Adrenal gland (tissue), 12 donors: Measurements from ENCODE around the gene NPAS3. TPM values are rescaled to one million over a fixed set of nuclear protein-coding genes. Genes with fewer than 3 reads are reported as not detected.

Source experiments
- DNase-seq, 7 donors: peaks; one replicate each; pipeline ENCODE4 v3.0.0-alpha.2; 2019 to 2020
- H3K27ac ChIP-seq, 5 donors: fragments of 200-600 bp; sonication (generic) in 4 of 5; 1 replicate in 3 of 5; 2 replicates in 2 of 5; pipeline versions ENCODE4 v1.5.1 to v1.8.0; 2016 to 2020; ENCODE audit warnings: mild to moderate bottlenecking in 1 of 5
- H3K27me3 ChIP-seq: fragments of 200-600 bp; 2 replicates; pipeline ENCODE4 v1.8.0; 2021
- H3K36me3 ChIP-seq, 2 donors: fragments of 200-600 bp; replicated peaks in 1 of 2; 1 replicate in 1 of 2; 2 replicates in 1 of 2; pipeline versions ENCODE4 v1.5.1 to v1.8.0; 2018 to 2022
- H3K4me1 ChIP-seq, 2 donors: fragments of 200-600 bp; replicated peaks in 1 of 2; 1 replicate in 1 of 2; 2 replicates in 1 of 2; pipeline versions ENCODE4 v1.5.1 to v1.8.0; 2018 to 2021
- H3K4me3 ChIP-seq, 4 donors: fragments of 200-600 bp; sonication (generic) in 3 of 4; one replicate each; pipeline ENCODE4 v1.5.1; 2016 to 2018
- H3K9me3 ChIP-seq, 3 donors: fragments of 200-600 bp; sonication (generic) in 1 of 3; replicated peaks in 1 of 3; 1 replicate in 2 of 3; 2 replicates in 1 of 3; pipeline versions ENCODE4 v1.5.1 to v1.8.0; 2016 to 2021
- CTCF ChIP-seq, 6 experiments: fragments of 450-650 bp in 4 of 6; fragments of 200-600 bp in 2 of 6; sonication (generic) in 1 of 6; IDR thresholded peaks; 1 replicate in 5 of 6; 2 replicates in 1 of 6; pipeline versions ENCODE4 v1.5.1 to v1.8.0; 2016 to 2021; ENCODE audit warnings: antibody characterized with exemption in 6 of 6, mild to moderate bottlenecking in 2 of 6, moderate library complexity in 1 of 6
- POLR2A ChIP-seq, 2 donors: fragments of 450-650 bp; IDR thresholded peaks; one replicate each; pipeline ENCODE4 v1.6.1; 2017; ENCODE audit warnings: antibody characterized with exemption in 2 of 2, mild to moderate bottlenecking in 2 of 2, moderate library complexity in 1 of 2
- WGBS, 4 donors: extraction: QIAGEN DNeasy Blood & Tissue Kit in 2 of 4; methylation state at CpG; one replicate each; pipeline versions ENCODE4 v1.1.5 to v1.1.7; 2013 to 2017; 5-methylcytosine and 5-hydroxymethylcytosine counted together
- intact Hi-C, 2 donors: fragments of 100-400 bp; cut with DNase I; formaldehyde crosslinking; loops; one replicate each; pipeline versions ENCODE4 v1.14.1 to v1.15.0; 2022 to 2023
- polyA plus RNA-seq, 3 donors: library from polyadenylated mRNA; stranded (reverse); fragments of 200-250 nt in 2 of 3; fragments of 350-450 nt in 1 of 3; fragmentation: Illumina TruSeq in 1 of 3; extraction: RNeasy Lipid Tissue Mini Kit (QIAGEN cat#74804) in 1 of 3; gene quantifications; one replicate each; pipeline ENCODE4 v1.2.3, GENCODE V29; 2013 to 2014
- total RNA-seq, 9 donors: library from RNA; depleted of rRNA in 4 of 9; stranded (reverse); fragments of >200 nt in 4 of 9; fragments of 120-200 nt in 1 of 9; fragmentation: NEBNext Ultra II Directional in 1 of 9; extraction: Animal tissue kit (Norgen Biotek cat#: 25700) in 1 of 9; gene quantifications; one replicate each; pipeline versions ENCODE4 v1.1.0 to v1.2.4, GENCODE V29; 2013 to 2023
- donor health status: healthy with polysubstance abuse.
- donor health status: Bipolar disorder and iron deficiency.
- donor health status: DM: yes; HTN: yes; CAD: no.
- donor health status: DM: no; HTN: no; CAD: no.
- donor health status: DM: no; HTN: no; CAD: no.
- donor health status: DM: yes; HTN: yes; CAD: no.

NPAS3 gene
- total and polyA plus RNA-seq, 12 donors: 0.36 to 7.5 (median 1.5) TPM

GRCh38 chr14:33240466-33240865 lies 301.8 kb downstream of the NPAS3 start:
- DNase-seq: no peak
- no peak overlapping the region for H3K27ac ChIP-seq

GRCh38 chr14:33241331-33241730 lies 302.7 kb downstream of the NPAS3 start:
- no peaks in the 10 kb centered on the region for H3K9me3 ChIP-seq
- H3K36me3 ChIP-seq: no peaks in the 10 kb centered on the region
- no peak for DNase-seq
- no peak for TF ChIP-seq POLR2A (IDR thresholded peaks at IDR 0.05)
- no peak for TF ChIP-seq CTCF (IDR thresholded peaks at IDR 0.05)
- no peaks in the 10 kb centered on the region for H3K4me1 ChIP-seq
- WGBS, 4 donors: 77 to 91% (median 86%) methylated on average over 3 of the region's 3 CpGs
- H3K27me3 ChIP-seq: no peaks in the 10 kb centered on the region
- intact Hi-C loops: no loop called here
- no peak overlapping the region for H3K4me3 ChIP-seq
- no peak overlapping the region for H3K27ac ChIP-seq

More at GRCh38 chr14:33240466-33240865, 301.8 kb downstream of the NPAS3 start:
- Histone ChIP-seq H3K4me1 (no peaks in the 10 kb centered on the region), H3K4me3 (no peak overlapping the region), H3K36me3 (no peaks in the 10 kb centered on the region), H3K9me3 (no peaks in the 10 kb centered on the region), H3K27me3 (no peaks in the 10 kb centered on the region)
- TF ChIP-seq POLR2A (IDR thresholded peaks at IDR 0.05) (no peak), CTCF (IDR thresholded peaks at IDR 0.05) (no peak)
- intact Hi-C loops: no loop called here
- WGBS, 4 donors: 66 to 81% (median 72%) methylated on average over 2 of the region's 2 CpGs

- H3K36me3 ChIP-seq: no peaks in the 10 kb centered on the region
- no peak for TF ChIP-seq POLR2A (IDR thresholded peaks at IDR 0.05)
- no peak for TF ChIP-seq CTCF (IDR thresholded peaks at IDR 0.05)
- no peak overlapping the region for H3K27ac ChIP-seq
- no peaks in the 10 kb centered on the region for H3K9me3 ChIP-seq
- no peaks in the 10 kb centered on the region for H3K4me1 ChIP-seq
- no peak for DNase-seq
- H3K27me3 ChIP-seq: no peaks in the 10 kb centered on the region
- 81 to 84% (median 84%) methylated on average over 6 of the region's 6 CpGs for WGBS, 4 donors
- no peak overlapping the region for H3K4me3 ChIP-seq
- intact Hi-C loops: no loop called here
Measured at GRCh38 chr14:33249233-33249820, 310.6 kb downstream of the NPAS3 start.

GRCh38 chr14:33250963-33251362 lies 312.3 kb downstream of the NPAS3 start:
- WGBS, 4 donors: 26 to 65% (median 51%) methylated on average over 2 of the region's 2 CpGs
- intact Hi-C loops: no loop called here
- H3K4me3 ChIP-seq: no peak overlapping the region
- H3K9me3 ChIP-seq: no peaks in the 10 kb centered on the region
- TF ChIP-seq POLR2A (IDR thresholded peaks at IDR 0.05) (no peak), CTCF (IDR thresholded peaks at IDR 0.05) (no peak)
- H3K4me1 ChIP-seq: no peaks in the 10 kb centered on the region
- H3K36me3 ChIP-seq: no peaks in the 10 kb centered on the region
- H3K27me3 ChIP-seq: no peaks in the 10 kb centered on the region
- no peak for DNase-seq
- no peak overlapping the region for H3K27ac ChIP-seq
